CD14-positive monocyte (primary cell): ENCODE measurements around the gene THRAP3. TPM values are rescaled to one million over a fixed set of nuclear protein-coding genes. Genes with fewer than 3 reads are reported as not detected.

ENCODE experiments used
- DNase-seq, 3 donors: peaks; one replicate each; pipeline ENCODE4 v3.0.0-alpha.2; 2011 to 2022
- H2AFZ ChIP-seq: 2 replicates; pipeline ENCODE4 v1.6.0; 2012; ENCODE audit warnings: mild to moderate bottlenecking, low read depth, low read length, inconsistent platforms; ENCODE audit not compliant: insufficient read depth, poor library complexity, severe bottlenecking
- H3K27ac ChIP-seq, 2 donors: 1 replicate in 1 of 2; 2 replicates in 1 of 2; pipeline ENCODE4 v1.5.1; 2012 to 2013; ENCODE audit warnings: low read length in 2 of 2, control low read depth in 1 of 2, inconsistent platforms in 1 of 2, low read depth in 1 of 2, mild to moderate bottlenecking in 1 of 2
- H3K27me3 ChIP-seq, 2 donors: one replicate each; pipeline versions ENCODE4 v1.6.0 to v1.6.1; 2011 to 2013; ENCODE audit warnings: low read length in 2 of 2; ENCODE audit not compliant: control insufficient read depth in 2 of 2, insufficient read depth in 2 of 2
- H3K36me3 ChIP-seq, 2 donors: replicated peaks in 1 of 2; 1 replicate in 1 of 2; 2 replicates in 1 of 2; pipeline versions ENCODE4 v1.5.1 to v1.6.1; 2012 to 2013; ENCODE audit warnings: low read length in 2 of 2, control low read depth in 1 of 2, inconsistent platforms in 1 of 2, mild to moderate bottlenecking in 1 of 2; ENCODE audit not compliant: insufficient read depth in 2 of 2, control insufficient read depth in 1 of 2
- H3K4me1 ChIP-seq, 2 donors: 1 replicate in 1 of 2; 2 replicates in 1 of 2; pipeline versions ENCODE4 v1.5.1 to v1.6.1; 2012 to 2013; ENCODE audit warnings: low read length in 2 of 2, control low read depth in 1 of 2, inconsistent platforms in 1 of 2, mild to moderate bottlenecking in 1 of 2, moderate library complexity in 1 of 2; ENCODE audit not compliant: insufficient read depth in 2 of 2, control insufficient read depth in 1 of 2
- H3K4me2 ChIP-seq: replicated peaks from 2 replicates; pipeline ENCODE3; 2012; ENCODE audit warnings: low read length, moderate library complexity, mild to moderate bottlenecking; ENCODE audit not compliant: poor library complexity, severe bottlenecking; ENCODE audit errors: extremely low read depth
- H3K4me3 ChIP-seq, 3 experiments: fragments of 200-600 bp in 1 of 3; sonication (generic) in 1 of 3; replicated peaks in 1 of 3; 1 replicate in 2 of 3; 2 replicates in 1 of 3; pipeline ENCODE4 v1.5.1; 2011 to 2013; ENCODE audit warnings: low read length in 3 of 3, mild to moderate bottlenecking in 3 of 3, control low read depth in 2 of 3, low read depth in 2 of 3, inconsistent platforms in 1 of 3, moderate library complexity in 1 of 3
- H3K79me2 ChIP-seq: 2 replicates; pipeline ENCODE4 v1.6.0; 2012; ENCODE audit warnings: mild to moderate bottlenecking, control low read depth, inconsistent platforms, low read length, moderate library complexity; ENCODE audit not compliant: insufficient read depth
- H3K9ac ChIP-seq: 2 replicates; pipeline ENCODE4 v1.6.0; 2017; ENCODE audit warnings: low read length, mild to moderate bottlenecking; ENCODE audit not compliant: insufficient read depth, poor library complexity, severe bottlenecking
- H3K9me3 ChIP-seq, 2 donors: replicated peaks in 1 of 2; 1 replicate in 1 of 2; 2 replicates in 1 of 2; pipeline versions ENCODE4 v1.5.1 to v1.6.1; 2012 to 2013; ENCODE audit warnings: low read length in 2 of 2, control low read depth in 1 of 2; ENCODE audit not compliant: control insufficient read depth in 1 of 2, insufficient read depth in 1 of 2
- H4K20me1 ChIP-seq: 2 replicates; pipeline ENCODE4 v1.6.0; 2012; ENCODE audit warnings: mild to moderate bottlenecking, low read length, control low read depth, moderate library complexity; ENCODE audit not compliant: insufficient read depth
- H3K27ac Mint-ChIP-seq, 7 donors: one replicate each; pipeline ENCODE4 v1.8.0; 2020; ENCODE audit warnings: mild to moderate bottlenecking in 7 of 7, mixed read lengths in 7 of 7, moderate library complexity in 6 of 7, inconsistent platforms in 2 of 7
- H3K27me3 Mint-ChIP-seq, 3 donors: one replicate each; pipeline ENCODE4 v1.8.0; 2021 to 2022; ENCODE audit warnings: low read depth in 3 of 3, mild to moderate bottlenecking in 3 of 3, mixed read lengths in 3 of 3, moderate library complexity in 3 of 3, inconsistent platforms in 1 of 3
- H3K36me3 Mint-ChIP-seq, 2 donors: one replicate each; pipeline ENCODE4 v1.8.0; 2020; ENCODE audit warnings: mixed read lengths in 2 of 2, inconsistent platforms in 1 of 2, mild to moderate bottlenecking in 1 of 2
- H3K4me1 Mint-ChIP-seq: one replicate; pipeline ENCODE4 v1.8.0; 2020; ENCODE audit warnings: mild to moderate bottlenecking, mixed read lengths
- H3K4me3 Mint-ChIP-seq, 2 donors: one replicate each; pipeline ENCODE4 v1.8.0; 2020; ENCODE audit warnings: mild to moderate bottlenecking in 2 of 2, mixed read lengths in 2 of 2, moderate library complexity in 1 of 2
- H3K9me3 Mint-ChIP-seq, 7 donors: one replicate each; pipeline ENCODE4 v1.8.0; 2020 to 2022; ENCODE audit warnings: mixed read lengths in 7 of 7, mild to moderate bottlenecking in 6 of 7, moderate library complexity in 6 of 7, inconsistent platforms in 2 of 7
- CTCF ChIP-seq: fragments of 200-600 bp; IDR thresholded peaks from one replicate; pipeline ENCODE4 v1.8.0; 2022; ENCODE audit warnings: antibody characterized with exemption, mild to moderate bottlenecking
- WGBS: methylation state at CpG from one replicate; pipeline ENCODE4 v1.1.5; 2013; ENCODE audit warnings: missing lambda C conversion rate; ENCODE audit not compliant: insufficient coverage; 5-methylcytosine and 5-hydroxymethylcytosine counted together
- intact Hi-C, 2 donors: fragments of 100-400 bp; cut with micrococcal nuclease; formaldehyde crosslinking; loops; one replicate each; pipeline versions ENCODE4 v1.15.0 to v1.15.1; 2023
- polyA plus RNA-seq, 3 donors: library from polyadenylated mRNA; depleted of rRNA in 1 of 3; unstranded in 2 of 3; stranded (reverse) in 1 of 3; fragments of 300-500 nt in 2 of 3; fragments of >200 nt in 1 of 3; fragmentation: Illumina TruSeq in 2 of 3; gene quantifications; 1 replicate in 2 of 3; 2 replicates in 1 of 3; pipeline ENCODE4 v1.2.3, GENCODE V29; 2012 to 2021

Gene THRAP3
- polyA plus RNA-seq, 3 donors, result 30.1 to 63.4 (median 35.7) TPM

GRCh38 chr1:36177589-36178431 lies 46.4 kb upstream of the THRAP3 start:
- WGBS, result 98% methylated on average over 17 of the region's 33 CpGs
- no peak for TF ChIP-seq CTCF
- Histone ChIP-seq H3K27ac (no peak overlapping the region), H3K9me3 (no peaks in the 10 kb centered on the region), H3K79me2 (peaks cover 12% of the 10 kb centered on the region), H2AFZ (no peak overlapping the region), H3K4me1 (no peaks in the 10 kb centered on the region), H3K4me3 (no peak overlapping the region), H3K9ac (no peak overlapping the region), H3K36me3 (peaks cover 87 to 89% of the 10 kb centered on the region in 2 donors), H4K20me1 (peaks cover 89% of the 10 kb centered on the region), H3K27me3 (no peaks in the 10 kb centered on the region), H3K4me2 (no peak overlapping the region)
- Mint-ChIP-seq H3K36me3 (peaks cover 78 to 95% of the 10 kb centered on the region in 2 donors), H3K9me3 (peaks cover 0 to 1% (median 0%) of the 10 kb centered on the region in 7 donors), H3K27ac (peak overlapping the region in 4 of 7 donors; percentile 15 to 68 (median 50)), H3K27me3 (peaks cover 0 to 5% (median 0%) of the 10 kb centered on the region in 3 donors), H3K4me3 (no peak overlapping the region), H3K4me1 (no peaks in the 10 kb centered on the region)
- intact Hi-C loops, result no loop called here
- DNase-seq, result no peak

- peaks cover 78 to 81% of the 10 kb centered on the region in 2 donors for H3K36me3 ChIP-seq
- 97% methylated on average over 61 of the region's 62 CpGs for WGBS
- H3K9me3 ChIP-seq, result no peaks in the 10 kb centered on the region
- H3K4me1 ChIP-seq, result no peaks in the 10 kb centered on the region
- peaks cover 71 to 87% of the 10 kb centered on the region in 2 donors for H3K36me3 Mint-ChIP-seq
- peaks cover 84% of the 10 kb centered on the region for H4K20me1 ChIP-seq
- intact Hi-C loops, result no loop called here
- H3K27ac ChIP-seq, result no peak overlapping the region
- H3K4me1 Mint-ChIP-seq, result no peaks in the 10 kb centered on the region
- no peaks in the 10 kb centered on the region for H3K27me3 ChIP-seq
- no peak overlapping the region for H3K4me3 Mint-ChIP-seq
- H3K4me2 ChIP-seq, result no peak overlapping the region
- DNase-seq, result no peak
- no peak overlapping the region for H3K9ac ChIP-seq
- peak overlapping the region in 3 of 7 donors; percentile 11 to 61 (median 54) for H3K27ac Mint-ChIP-seq
- H3K79me2 ChIP-seq, result peaks cover 4% of the 10 kb centered on the region
- H3K9me3 Mint-ChIP-seq, result peaks cover 0 to 1% (median 0%) of the 10 kb centered on the region in 7 donors
- no peak overlapping the region for H3K4me3 ChIP-seq
- no peak overlapping the region for H2AFZ ChIP-seq
- no peak for TF ChIP-seq CTCF
- peaks cover 0 to 4% (median 0%) of the 10 kb centered on the region in 3 donors for H3K27me3 Mint-ChIP-seq
Observed at GRCh38 chr1:36178471-36179219, 45.6 kb upstream of the THRAP3 start.
